Astrocyte of the cerebellum (primary cell): ENCODE data around the gene TMEM74B.

Experiments
- DNase-seq: peaks from one replicate; pipeline ENCODE4 v3.0.0-alpha.2; 2011; ENCODE audit warnings: low read depth
- H3K4me3 ChIP-seq: 2 replicates; pipeline ENCODE4 v1.5.1; 2011; ENCODE audit warnings: mild to moderate bottlenecking, low read depth, low read length, moderate library complexity
- CTCF ChIP-seq: IDR thresholded peaks from 2 replicates; pipeline ENCODE4 v1.5.1; 2012; ENCODE audit warnings: low read length, low read depth, moderate library complexity, mild to moderate bottlenecking; ENCODE audit errors: missing control alignments
- in situ Hi-C: cut with HindIII; loops from 2 replicates; pipeline ENCODE4 v1.10.0; 2017; ENCODE audit warnings: low sequenced_read_pairs

Gene TMEM74B

GRCh38 chr20:1210501-1210900, 25.7 kb upstream of the TMEM74B start:
- DNase-seq: no peak
- no peak overlapping the region for H3K4me3 ChIP-seq
- in situ Hi-C loops: no loop called here
- no peak for TF ChIP-seq CTCF

GRCh38 chr20:1209447-1210387, 24.9 kb upstream of the TMEM74B start:
- in situ Hi-C loops: no loop called here
- H3K4me3 ChIP-seq: no peak overlapping the region
- no peak for DNase-seq
- peak; percentile 52 for TF ChIP-seq CTCF

DNA sequence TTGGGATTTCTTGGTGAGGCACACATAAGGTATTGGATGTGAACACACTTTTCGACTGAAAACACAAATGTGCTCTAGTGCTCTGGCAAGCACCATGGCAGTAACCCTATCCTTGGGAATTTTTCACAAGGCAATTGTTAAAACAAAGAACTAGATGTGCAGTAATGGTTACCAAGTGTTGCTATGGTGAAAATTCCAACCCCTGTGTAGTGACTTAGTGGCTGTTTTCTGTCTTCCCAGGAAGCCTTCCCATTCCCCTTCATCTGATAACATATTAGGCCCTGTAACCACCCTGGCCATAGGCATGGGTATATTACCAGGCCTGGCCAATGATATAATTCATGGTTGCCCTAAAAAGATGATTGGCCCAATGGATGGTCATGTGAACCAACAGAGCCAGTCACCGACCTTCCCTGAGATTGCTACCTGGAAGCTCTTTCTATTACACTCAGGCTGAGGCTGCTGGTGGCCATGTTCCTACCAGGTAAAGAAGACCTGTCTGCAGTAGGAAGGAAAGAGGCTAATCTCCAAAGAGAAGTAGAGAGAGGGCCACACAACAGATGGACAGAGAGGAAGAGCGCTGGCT, 22.6 kb upstream of the TMEM74B start:
- in situ Hi-C loops: no loop called here
- DNase-seq: no peak
- TF ChIP-seq CTCF: no peak
- no peak overlapping the region for H3K4me3 ChIP-seq

DNA sequence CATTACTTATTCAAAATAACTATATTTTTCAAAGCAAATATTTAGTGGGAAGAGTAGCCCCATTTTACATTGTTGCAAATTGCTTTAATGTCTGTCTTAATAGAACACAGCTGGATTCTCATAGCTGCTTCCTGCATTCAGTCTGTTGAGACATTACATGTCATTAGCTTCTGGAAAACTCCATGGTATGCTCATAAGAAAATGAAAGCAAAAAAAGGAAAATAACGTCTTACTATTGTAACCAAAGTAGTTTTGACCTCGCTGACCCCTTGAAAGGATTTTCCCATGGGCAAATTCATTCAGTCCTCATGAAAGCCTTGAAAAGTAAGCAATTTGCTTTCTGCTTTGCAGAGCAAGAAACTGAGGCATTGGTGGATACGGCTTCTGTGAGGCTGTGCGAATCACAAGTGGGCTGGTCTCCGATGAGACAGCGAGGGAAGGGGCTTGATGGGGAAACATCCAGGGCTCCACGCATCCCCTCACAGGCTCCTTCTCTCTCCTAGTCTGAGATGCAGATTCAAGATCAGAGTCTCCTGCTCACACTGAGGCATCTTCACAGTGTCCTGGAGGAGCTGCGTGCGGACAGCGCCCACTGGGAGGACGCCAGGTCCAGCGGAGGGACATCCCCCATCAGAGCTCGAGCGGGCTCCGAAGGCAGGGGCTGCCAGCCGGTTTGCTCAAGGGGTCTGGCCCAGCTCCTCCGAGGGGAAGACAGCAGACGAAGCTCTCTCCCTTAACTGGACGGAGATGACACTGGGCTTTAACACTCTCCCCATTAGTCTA, 21.8 kb upstream of the TMEM74B start:
- H3K4me3 ChIP-seq: no peak overlapping the region
- in situ Hi-C loops: no loop called here
- DNase-seq: no peak
- TF ChIP-seq CTCF: no peak

DNA sequence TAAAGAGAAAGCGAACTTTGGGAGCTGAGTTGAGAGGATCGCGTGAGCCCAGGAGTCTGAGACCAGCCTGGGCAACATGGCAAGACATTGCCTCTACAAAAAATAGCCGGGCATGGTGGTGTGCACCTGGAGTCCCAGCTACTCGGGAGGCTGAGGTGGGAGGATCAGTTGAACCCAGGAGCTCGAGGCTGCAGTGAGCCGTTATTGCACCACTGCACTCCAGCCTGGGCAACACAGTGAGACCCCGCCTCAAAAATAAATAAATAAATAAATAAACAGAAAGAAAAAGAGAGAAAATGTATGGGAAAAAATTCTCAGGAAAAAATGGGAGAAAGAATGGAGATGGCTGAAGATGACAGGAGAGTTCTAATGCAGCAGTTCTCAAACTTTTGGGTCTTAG, 21.0 kb upstream of the TMEM74B start:
- no peak for DNase-seq
- no peak for TF ChIP-seq CTCF
- in situ Hi-C loops: no loop called here
- no peak overlapping the region for H3K4me3 ChIP-seq

DNA sequence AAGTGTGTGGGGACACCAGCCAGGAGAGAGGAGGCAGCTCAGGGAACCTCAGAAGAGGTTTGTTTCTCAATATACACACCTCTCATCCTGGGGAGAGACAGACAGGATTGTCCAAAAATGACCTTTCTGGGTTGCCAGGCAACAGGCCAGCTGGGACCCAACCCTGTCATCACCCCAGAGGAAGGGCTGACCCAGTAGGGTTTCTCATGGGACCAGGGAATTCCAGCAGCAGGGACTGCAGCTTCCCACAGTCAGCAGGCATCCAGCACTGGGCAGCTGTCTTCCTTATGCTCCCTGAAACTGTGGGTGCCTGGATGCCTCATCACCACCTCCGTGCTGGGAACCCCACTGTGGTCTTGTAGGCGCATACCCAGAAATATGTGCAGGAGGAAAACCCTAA, 19.8 kb upstream of the TMEM74B start:
- in situ Hi-C loops: no loop called here
- H3K4me3 ChIP-seq: no peak overlapping the region
- no peak for TF ChIP-seq CTCF
- no peak for DNase-seq
